NCI-H2107 (cell line): ENCODE measurements around the gene DNAJC5.
"Not testable (repeated sequence)": the region's sequence is repeated elsewhere in the genome, so short reads cannot be mapped to it uniquely, and the experiment has no call there.

Source experiments
- DNase-seq: peaks from one replicate; lab custom pipeline; 2025; lab: John Stamatoyannopoulos, UW

Gene DNAJC5

GRCh38 chr20:63968136-63968927, 73.4 kb downstream of the DNAJC5 start:
- no peak for DNase-seq

GRCh38 chr20:63968928-63969760, 74.2 kb downstream of the DNAJC5 start:
- DNase-seq = no peak

DNA sequence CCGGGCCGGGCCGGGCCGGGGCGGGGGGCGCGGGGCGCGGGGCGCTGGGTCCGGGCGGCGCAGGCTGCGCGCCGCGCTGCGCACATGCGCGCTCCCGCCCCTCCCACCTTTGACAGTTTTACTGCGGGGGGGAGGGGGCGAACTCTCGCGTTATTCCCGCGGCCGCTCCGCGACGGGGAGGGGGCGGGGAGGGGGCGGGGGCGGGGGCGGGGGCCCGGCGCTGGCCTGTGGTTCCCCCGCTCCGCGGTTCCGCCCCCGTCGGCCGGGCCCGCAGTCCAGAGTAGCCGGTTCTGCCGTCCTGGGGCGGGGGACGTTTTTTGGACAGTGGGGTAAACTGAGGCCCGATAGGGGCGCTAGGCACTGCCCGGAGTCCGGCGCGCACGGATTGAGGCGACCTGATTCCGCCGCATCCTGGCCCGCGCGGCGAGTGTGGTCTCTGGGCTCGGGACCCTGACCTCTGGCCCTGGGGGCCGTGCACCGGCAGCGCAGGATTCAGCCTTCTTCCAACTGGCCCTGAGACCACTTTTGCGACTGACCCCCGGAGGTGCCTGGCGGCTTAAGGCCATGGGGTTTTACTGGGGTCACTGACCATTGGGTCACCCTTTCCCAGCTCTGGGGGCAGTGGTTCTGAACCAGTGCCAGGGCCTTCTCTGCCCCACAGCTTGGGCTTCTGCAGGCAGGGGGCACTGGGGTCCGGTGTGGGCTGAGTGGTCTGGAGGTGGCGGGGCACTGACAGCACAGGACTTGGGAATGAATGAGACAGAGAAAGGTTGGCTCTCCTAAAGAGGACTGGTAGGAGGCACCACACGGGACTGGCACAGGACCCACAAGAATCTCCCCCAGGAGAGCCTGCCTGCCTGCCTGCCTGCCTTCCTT, 75.2 kb downstream of the DNAJC5 start, which contains the start of gene ZNF512B:
ZNF512B (minus strand) TSS at position 93 of the 876 bp plus-strand sequence. CDS start 1,980 bp downstream, outside the sequence.
- no peak for DNase-seq

GRCh38 chr20:63970714-63971431, 75.9 kb downstream of the DNAJC5 start:
- DNase-seq = no peak

- DNase-seq = not testable (repeated sequence)
These were observed 77.0 kb downstream of the DNAJC5 start for GRCh38 chr20:63971960-63972311.

DNA sequence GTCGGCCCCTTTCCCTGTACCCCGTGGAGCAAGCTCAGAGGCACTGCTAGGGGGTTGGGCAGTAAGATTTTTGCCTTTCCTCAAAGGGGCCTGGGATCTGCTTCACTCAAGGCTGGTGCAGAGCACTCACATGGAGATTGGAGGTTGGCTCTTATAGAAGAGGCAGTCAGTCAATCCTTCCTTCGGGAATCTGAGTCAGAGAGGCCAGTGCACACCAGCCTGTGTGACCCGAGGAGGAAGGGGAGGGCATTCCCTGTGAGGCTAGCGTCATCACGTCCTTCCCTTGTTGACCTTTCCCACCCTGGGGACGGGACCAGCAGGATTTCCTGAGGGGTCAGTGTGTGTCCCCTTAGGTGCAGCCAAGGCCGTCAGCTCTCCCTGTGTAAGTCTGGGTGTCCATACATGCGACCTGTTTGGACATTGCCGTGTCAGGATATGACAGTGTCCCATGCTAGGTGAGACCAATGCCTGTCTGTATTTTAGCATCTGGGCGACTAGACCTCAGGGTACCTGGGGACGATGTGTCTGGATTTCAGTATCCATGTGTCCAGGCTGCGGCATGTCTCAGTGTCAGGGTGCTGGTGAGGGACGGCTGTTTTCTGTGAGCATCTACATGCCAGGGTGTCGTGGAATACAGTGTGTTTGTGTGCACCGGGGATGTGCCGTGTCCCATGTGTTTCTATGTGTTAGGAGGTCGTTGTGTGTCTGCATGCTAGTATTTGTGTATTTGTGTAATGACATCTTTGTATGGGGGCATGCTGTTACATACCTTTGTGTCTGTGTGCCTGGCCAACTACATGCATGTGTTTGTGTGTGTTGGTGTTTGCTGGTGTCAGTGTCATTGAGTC, 77.6 kb downstream of the DNAJC5 start:
- no peak for DNase-seq

DNA sequence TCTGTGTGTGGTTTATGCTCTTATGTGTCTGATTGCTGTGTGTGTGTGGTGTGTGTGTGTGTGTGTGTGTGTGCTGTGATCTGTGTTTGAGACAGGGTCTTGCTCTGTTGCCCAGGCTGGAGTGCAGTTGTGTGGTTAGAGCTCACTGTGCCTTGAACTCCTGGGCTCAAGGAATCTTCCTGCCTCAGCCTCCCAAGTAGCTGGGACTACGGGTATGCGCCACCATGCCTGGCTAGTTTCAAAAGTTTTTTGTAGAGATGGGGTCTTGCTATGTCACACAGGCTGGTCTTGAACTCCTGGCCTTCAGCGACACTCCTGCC, 78.2 kb downstream of the DNAJC5 start:
- no peak for DNase-seq

DNA sequence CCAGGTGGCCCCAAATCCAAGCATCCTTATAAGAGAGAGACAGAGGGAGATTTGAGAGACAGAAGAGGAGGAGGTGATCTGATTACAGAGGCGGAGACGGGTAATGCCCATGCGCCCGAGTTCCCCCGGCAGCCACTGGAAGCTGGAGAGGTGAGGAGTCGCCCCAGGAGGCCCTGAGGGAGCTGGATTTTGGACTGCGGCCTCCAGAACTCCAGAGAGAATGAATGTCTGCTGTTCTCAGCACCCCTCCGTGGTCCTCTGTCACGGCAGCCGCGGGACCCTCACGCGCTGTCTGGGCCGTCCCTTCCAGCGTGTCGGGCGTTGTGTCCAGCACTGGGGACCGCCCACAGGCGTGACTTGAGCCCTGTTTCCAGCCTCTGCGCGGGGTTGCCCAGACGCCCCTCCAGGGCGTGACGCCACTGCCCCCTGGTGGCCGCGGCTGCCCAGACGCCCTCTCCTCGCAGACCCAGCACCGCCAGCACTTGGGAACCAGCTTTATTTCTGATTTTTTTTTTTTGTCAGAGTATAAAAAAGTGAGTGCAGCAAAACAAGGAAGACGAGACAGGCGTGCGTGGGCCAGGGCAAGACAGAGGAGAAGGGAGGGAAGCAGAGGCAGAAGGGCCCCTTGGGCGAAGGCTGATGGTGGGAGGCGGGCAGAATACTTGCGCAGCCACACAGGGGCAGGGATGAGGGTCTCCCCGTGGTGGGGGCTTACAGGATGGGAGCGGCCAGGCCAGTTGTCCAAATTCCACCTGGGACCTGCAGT, 78.9 kb downstream of the DNAJC5 start:
- peak; percentile 66 for DNase-seq

GRCh38 chr20:63974402-63975200, 79.7 kb downstream of the DNAJC5 start:
- DNase-seq = peak; percentile 63

- not testable (repeated sequence) for DNase-seq
These were observed 81.6 kb downstream of the DNAJC5 start for GRCh38 chr20:63976511-63976910.

- DNase-seq = no peak
These were observed 82.2 kb downstream of the DNAJC5 start for GRCh38 chr20:63976980-63977738.

GRCh38 chr20:63977739-63978276, 82.9 kb downstream of the DNAJC5 start:
- DNase-seq = no peak

DNA sequence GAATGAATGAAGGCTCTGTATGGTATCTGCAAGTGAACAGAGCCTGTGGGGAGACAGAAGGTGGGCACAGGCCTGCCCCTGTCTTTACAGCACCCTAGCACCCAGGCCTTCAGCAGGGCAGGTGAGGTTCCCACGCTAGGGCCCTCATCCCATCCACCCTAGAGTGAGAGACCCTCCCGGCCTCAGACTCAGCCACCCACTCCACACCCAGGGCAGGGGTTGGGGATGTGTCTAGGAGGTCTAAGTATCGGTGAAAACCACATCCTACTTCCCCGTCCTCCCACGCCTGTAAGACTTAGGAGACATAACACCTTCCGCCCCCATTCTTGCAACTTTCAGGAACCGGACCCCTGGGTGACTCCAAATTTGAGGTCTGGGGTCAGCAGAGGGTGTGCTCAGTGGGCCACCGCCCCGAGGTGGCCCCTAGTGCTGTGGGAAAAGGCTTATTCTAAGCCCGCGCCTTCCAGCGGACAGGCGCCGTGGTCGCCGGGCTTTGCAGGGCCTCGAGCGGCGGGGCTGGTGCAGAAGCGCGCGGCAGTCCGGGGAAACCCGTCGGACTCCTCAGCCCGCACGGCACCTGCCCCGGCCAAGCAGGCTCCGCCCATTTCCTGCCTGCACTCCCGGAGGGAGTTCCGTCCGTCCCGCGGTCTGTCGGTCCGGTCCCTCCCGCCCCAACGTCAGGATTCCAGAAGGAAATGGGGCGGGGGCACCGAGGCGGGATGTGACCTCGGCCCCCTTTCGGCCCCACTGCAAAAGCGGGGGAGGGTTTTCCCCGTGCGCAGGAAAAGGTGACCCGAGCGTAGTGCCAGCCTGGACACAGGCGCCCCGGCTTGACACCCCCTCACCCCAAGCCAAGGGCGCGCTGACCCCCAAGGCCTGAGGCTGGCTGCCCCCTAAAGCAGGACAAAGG, 83.6 kb downstream of the DNAJC5 start:
- no peak for DNase-seq

DNA sequence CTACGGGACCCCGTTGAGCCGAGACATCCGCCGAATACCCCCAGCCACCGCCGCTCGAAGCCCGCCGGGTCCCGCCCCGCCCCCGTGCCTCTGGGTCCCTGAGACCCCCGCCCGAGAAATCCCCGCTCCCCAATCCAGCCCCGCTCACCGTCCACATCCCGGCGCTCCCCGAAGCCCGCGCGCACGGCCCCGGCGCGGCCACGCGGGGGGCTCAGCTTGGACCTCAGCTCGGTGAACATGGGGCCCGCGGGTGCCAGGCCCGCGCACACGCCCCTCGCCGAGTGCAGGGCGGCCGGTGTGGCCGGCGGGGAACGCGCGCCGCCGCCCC, 84.3 kb downstream of the DNAJC5 start:
- DNase-seq = no peak

DNA sequence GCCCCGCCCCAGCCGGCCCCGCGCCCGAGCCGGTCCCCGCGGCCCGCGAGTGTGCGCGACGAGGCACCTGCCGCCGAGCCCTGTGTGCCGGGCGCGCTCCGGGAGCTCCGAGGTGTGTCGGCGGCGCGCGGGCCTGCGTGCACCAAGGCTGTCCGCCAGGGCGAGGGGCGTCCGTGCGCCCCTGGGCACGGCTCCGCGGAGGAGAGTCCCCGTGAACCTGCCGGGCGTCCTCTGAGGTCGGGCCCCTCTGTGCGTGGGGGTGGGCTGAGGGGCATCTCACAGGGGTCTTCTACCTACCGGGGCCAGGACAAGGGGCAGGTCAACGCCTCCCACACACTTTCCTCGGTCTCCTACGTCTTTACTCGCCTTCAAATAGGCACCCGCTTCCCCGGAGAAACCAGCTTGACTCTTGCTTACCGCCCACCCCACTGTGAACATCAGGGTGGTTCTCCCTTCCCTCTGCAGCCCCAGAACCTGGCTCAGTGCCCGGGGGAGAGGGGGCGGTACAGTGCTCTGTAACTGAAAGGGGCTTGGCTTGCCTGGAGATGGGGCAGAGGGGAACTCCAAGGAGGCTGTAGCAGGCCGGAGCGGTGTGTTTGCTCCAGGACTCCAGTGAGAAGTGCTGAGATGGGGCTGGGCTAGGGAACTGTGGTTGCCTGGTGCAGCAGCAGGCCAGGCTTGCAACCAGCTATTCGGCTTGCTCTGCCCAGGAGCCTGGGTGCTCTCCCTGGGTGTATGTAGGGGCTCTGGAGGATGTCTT, 84.8 kb downstream of the DNAJC5 start, which contains the start of gene SAMD10:
SAMD10 (minus strand) TSS at position 86 of the 760 bp plus-strand sequence. CDS start 175 bp downstream, outside the sequence.
- no peak for DNase-seq

- no peak for DNase-seq
These were observed 85.4 kb downstream of the DNAJC5 start for GRCh38 chr20:63980317-63980805.
